ENCODE measurements around the gene GTPBP3. TPM values are rescaled to one million over a fixed set of nuclear protein-coding genes. Genes with fewer than 3 reads are reported as not detected.
A peak's percentile ranks its signal among the peaks of the same experiment; 100 is the strongest.

GTPBP3 gene
- polyA plus RNA-seq, 1 donor (not counting 4 experiments of a cell fraction or from before 2014, with no cell fraction given) = 7.2 TPM

GRCh38 chr19:17332677-17333581 lies 4.4 kb upstream of the GTPBP3 start:
- Histone ChIP-seq H3K36me3 (ENCODE audit: control insufficient read depth in 2 of 2, extremely low read depth in 1 of 2, insufficient read depth in 2 of 2, low read length in 2 of 2) (no peaks in the 10 kb centered on the region), H3K4me3 (ENCODE audit: control insufficient read depth in 2 of 3, extremely low read depth in 1 of 3, insufficient read depth in 2 of 3, low read depth in 1 of 3, low read length in 3 of 3) (no peak overlapping the region), H3K79me2 (ENCODE audit: control insufficient read depth, insufficient read depth, low read length) (no peaks in the 10 kb centered on the region), H3K9ac (ENCODE audit: control insufficient read depth, extremely low read depth, insufficient read depth, low read length) (no peak overlapping the region), H3K4me2 (ENCODE audit: control insufficient read depth, extremely low read depth, insufficient read depth, low read depth, low read length) (no peak overlapping the region), H4K20me1 (ENCODE audit: control insufficient read depth, extremely low read depth, insufficient read depth, low read length) (no peaks in the 10 kb centered on the region), H3K27ac (ENCODE audit: control insufficient read depth, insufficient read depth, low read length) (no peak overlapping the region), H3K4me1 (ENCODE audit: control insufficient read depth, extremely low read depth, insufficient read depth, low read length) (peaks cover 24% of the 10 kb centered on the region), H3K9me3 (ENCODE audit: control insufficient read depth, low read depth, low read length) (no peaks in the 10 kb centered on the region), H2AFZ (ENCODE audit: control insufficient read depth, low read length) (no peak overlapping the region), H3K9me1 (ENCODE audit: control insufficient read depth, extremely low read depth, insufficient read depth, low read length) (no peaks in the 10 kb centered on the region), H3K27me3 (ENCODE audit: control insufficient read depth, extremely low read depth, insufficient read depth, low read length) (peaks cover 25% of the 10 kb centered on the region)
- DNase-seq (ENCODE audit: low read depth, low spot score) (no peak), FAIRE-seq (no peak)
- TF ChIP-seq CTCF (optimal IDR thresholded peaks at IDR 0.05 in 1 of 3, IDR thresholded peaks at IDR 0.05 in 1 of 3, conservative IDR thresholded peaks at IDR 0.05 in 1 of 3; ENCODE audit: extremely low read depth in 1 of 3, insufficient read depth in 2 of 3, low read length in 3 of 3) (no peak), EZH2 (IDR thresholded peaks at IDR 0.05; ENCODE audit: low read length) (no peak)
- dilution Hi-C loops (cut with MboI; ENCODE audit: extremely low pct_ligation_motif_present, low sequenced_read_pairs) = no loop called here

- no peak for TF ChIP-seq EZH2 (IDR thresholded peaks at IDR 0.05; ENCODE audit: low read length)
- no peak for TF ChIP-seq CTCF (optimal IDR thresholded peaks at IDR 0.05 in 1 of 3, IDR thresholded peaks at IDR 0.05 in 1 of 3, conservative IDR thresholded peaks at IDR 0.05 in 1 of 3; ENCODE audit: extremely low read depth in 1 of 3, insufficient read depth in 2 of 3, low read length in 3 of 3)
- dilution Hi-C loops (cut with MboI; ENCODE audit: extremely low pct_ligation_motif_present, low sequenced_read_pairs) = no loop called here
- no peaks in the 10 kb centered on the region for H3K9me3 ChIP-seq (ENCODE audit: control insufficient read depth, low read depth, low read length)
- H3K36me3 ChIP-seq (ENCODE audit: control insufficient read depth in 2 of 2, extremely low read depth in 1 of 2, insufficient read depth in 2 of 2, low read length in 2 of 2) = no peaks in the 10 kb centered on the region
- H2AFZ ChIP-seq (ENCODE audit: control insufficient read depth, low read length) = peak overlapping the region; percentile 78
- no peaks in the 10 kb centered on the region for H4K20me1 ChIP-seq (ENCODE audit: control insufficient read depth, extremely low read depth, insufficient read depth, low read length)
- peak overlapping the region; percentile 95 for H3K4me2 ChIP-seq (ENCODE audit: control insufficient read depth, extremely low read depth, insufficient read depth, low read depth, low read length)
- peak overlapping the region; percentile 48 to 73 (median 70) for H3K4me3 ChIP-seq (ENCODE audit: control insufficient read depth in 2 of 3, extremely low read depth in 1 of 3, insufficient read depth in 2 of 3, low read depth in 1 of 3, low read length in 3 of 3)
- peak overlapping the region; percentile 62 for H3K9ac ChIP-seq (ENCODE audit: control insufficient read depth, extremely low read depth, insufficient read depth, low read length)
- no peak for FAIRE-seq
- DNase-seq (ENCODE audit: low read depth, low spot score) = no peak
- H3K79me2 ChIP-seq (ENCODE audit: control insufficient read depth, insufficient read depth, low read length) = peaks cover 5% of the 10 kb centered on the region
- H3K27me3 ChIP-seq (ENCODE audit: control insufficient read depth, extremely low read depth, insufficient read depth, low read length) = peaks cover 24% of the 10 kb centered on the region
- H3K27ac ChIP-seq (ENCODE audit: control insufficient read depth, insufficient read depth, low read length) = peak overlapping the region; percentile 49
- no peaks in the 10 kb centered on the region for H3K9me1 ChIP-seq (ENCODE audit: control insufficient read depth, extremely low read depth, insufficient read depth, low read length)
- peaks cover 29% of the 10 kb centered on the region for H3K4me1 ChIP-seq (ENCODE audit: control insufficient read depth, extremely low read depth, insufficient read depth, low read length)
Measured at GRCh38 chr19:17333611-17334413, 3.5 kb upstream of the GTPBP3 start.
